BLaER1 (cell line): Measurements from ENCODE around the gene SLC43A1.
A peak's percentile ranks its signal among the peaks of the same experiment; 100 is the strongest.

Experiments used
- H3K27ac ChIP-seq: shearing (Covaris generic); formaldehyde crosslinking; 2 replicates; pipeline ENCODE4 v1.8.1; 2022
- H3K27me3 ChIP-seq: shearing (Covaris generic); formaldehyde crosslinking; 2 replicates; pipeline ENCODE4 v1.8.1; 2022
- H3K36me3 ChIP-seq: shearing (Covaris generic); formaldehyde crosslinking; 2 replicates; pipeline ENCODE4 v1.8.1; 2022
- H3K4me1 ChIP-seq: shearing (Covaris generic); formaldehyde crosslinking; 2 replicates; pipeline ENCODE4 v1.8.1; 2022
- H3K4me2 ChIP-seq: shearing (Covaris generic); formaldehyde crosslinking; 2 replicates; pipeline ENCODE4 v1.8.1; 2022
- H3K4me3 ChIP-seq: shearing (Covaris generic); formaldehyde crosslinking; 2 replicates; pipeline ENCODE4 v1.8.1; 2022
- H3K9ac ChIP-seq: shearing (Covaris generic); formaldehyde crosslinking; 2 replicates; pipeline ENCODE4 v1.8.1; 2022
- H3K9me3 ChIP-seq: shearing (Covaris generic); formaldehyde crosslinking; 2 replicates; pipeline ENCODE4 v1.8.1; 2022
- H4K20me1 ChIP-seq: shearing (Covaris generic); formaldehyde crosslinking; 2 replicates; pipeline ENCODE4 v1.8.1; 2022
- Cebpa-rat ChIP-seq: shearing (Covaris generic); IDR thresholded peaks from 2 replicates; pipeline ENCODE4 v1.8.1; 2022

SLC43A1 gene

GRCh38 chr11:57475671-57476046, 39.8 kb downstream of the SLC43A1 start:
- peaks cover 77% of the 10 kb centered on the region for H3K4me1 ChIP-seq
- H3K9me3 ChIP-seq, result no peaks in the 10 kb centered on the region
- peak overlapping the region; percentile 100 for H3K4me2 ChIP-seq
- TF ChIP-seq Cebpa-rat, result no peak
- peak overlapping the region; percentile 86 for H3K9ac ChIP-seq
- no peaks in the 10 kb centered on the region for H4K20me1 ChIP-seq
- peaks cover 9% of the 10 kb centered on the region; the same call in 1 of the 2 replicates for H3K27me3 ChIP-seq
- H3K4me3 ChIP-seq, result peak overlapping the region; percentile 69
- peak overlapping the region; percentile 91 for H3K27ac ChIP-seq
- peaks cover 15% of the 10 kb centered on the region for H3K36me3 ChIP-seq

GRCh38 chr11:57475191-57475590, 40.3 kb downstream of the SLC43A1 start:
- TF ChIP-seq Cebpa-rat, result no peak
- H3K4me1 ChIP-seq, result peaks cover 73% of the 10 kb centered on the region
- peaks cover 9% of the 10 kb centered on the region; the same call in 1 of the 2 replicates for H3K27me3 ChIP-seq
- H4K20me1 ChIP-seq, result no peaks in the 10 kb centered on the region
- H3K27ac ChIP-seq, result no peak overlapping the region
- H3K4me2 ChIP-seq, result peak overlapping the region; percentile 100
- H3K4me3 ChIP-seq, result no peak overlapping the region
- peaks cover 17% of the 10 kb centered on the region for H3K36me3 ChIP-seq
- H3K9me3 ChIP-seq, result no peaks in the 10 kb centered on the region
- H3K9ac ChIP-seq, result no peak overlapping the region

GRCh38 chr11:57474803-57475115, 40.7 kb downstream of the SLC43A1 start:
- Histone ChIP-seq H3K4me1 (peaks cover 70% of the 10 kb centered on the region), H4K20me1 (no peaks in the 10 kb centered on the region), H3K4me2 (peak overlapping the region; percentile 100), H3K4me3 (peak overlapping the region; percentile 51; the same call in 1 of the 2 replicates), H3K27me3 (peaks cover 9% of the 10 kb centered on the region; the same call in 1 of the 2 replicates), H3K9ac (peak overlapping the region; percentile 68; the same call in 1 of the 2 replicates), H3K36me3 (peaks cover 21% of the 10 kb centered on the region), H3K9me3 (no peaks in the 10 kb centered on the region), H3K27ac (peak overlapping the region; percentile 80)
- no peak for TF ChIP-seq Cebpa-rat

- Histone ChIP-seq H3K9ac (peak overlapping the region; percentile 68), H3K4me3 (peak overlapping the region; percentile 51), H3K4me2 (peak overlapping the region; percentile 100)
These were observed 41.3 kb downstream of the SLC43A1 start for GRCh38 chr11:57474017-57474802.

GRCh38 chr11:57473285-57473841, 42.1 kb downstream of the SLC43A1 start:
- Histone ChIP-seq H3K4me1 (peaks cover 57% of the 10 kb centered on the region), H3K4me3 (peak overlapping the region; percentile 51; the same call in 1 of the 2 replicates), H3K27ac (peak overlapping the region; percentile 80), H4K20me1 (no peaks in the 10 kb centered on the region), H3K4me2 (peak overlapping the region; percentile 100), H3K9ac (peak overlapping the region; percentile 68; the same call in 1 of the 2 replicates), H3K9me3 (no peaks in the 10 kb centered on the region), H3K36me3 (peaks cover 35% of the 10 kb centered on the region), H3K27me3 (peaks cover 9% of the 10 kb centered on the region; the same call in 1 of the 2 replicates)
- TF ChIP-seq Cebpa-rat, result no peak

More at GRCh38 chr11:57474017-57474802, 41.3 kb downstream of the SLC43A1 start:
- Histone ChIP-seq H3K4me1 (peaks cover 65% of the 10 kb centered on the region), H4K20me1 (no peaks in the 10 kb centered on the region), H3K27me3 (peaks cover 9% of the 10 kb centered on the region; the same call in 1 of the 2 replicates), H3K27ac (peak overlapping the region; percentile 80), H3K36me3 (peaks cover 26% of the 10 kb centered on the region), H3K9me3 (no peaks in the 10 kb centered on the region)
- TF ChIP-seq Cebpa-rat, result no peak

GRCh38 chr11:57471496-57471895, 44.0 kb downstream of the SLC43A1 start:
- Histone ChIP-seq H3K36me3 (peaks cover 44% of the 10 kb centered on the region), H3K4me2 (no peak overlapping the region), H3K4me3 (no peak overlapping the region), H3K9ac (no peak overlapping the region), H3K4me1 (peaks cover 53% of the 10 kb centered on the region), H3K27me3 (peaks cover 6% of the 10 kb centered on the region; the same call in 1 of the 2 replicates), H3K27ac (no peak overlapping the region), H3K9me3 (no peaks in the 10 kb centered on the region), H4K20me1 (no peaks in the 10 kb centered on the region)
- no peak for TF ChIP-seq Cebpa-rat

- no peak overlapping the region for H3K27ac ChIP-seq
- H3K36me3 ChIP-seq, result peaks cover 55% of the 10 kb centered on the region
- H3K9ac ChIP-seq, result no peak overlapping the region
- no peak overlapping the region for H3K4me3 ChIP-seq
- H4K20me1 ChIP-seq, result peaks cover 12% of the 10 kb centered on the region; the same call in 1 of the 2 replicates
- no peak overlapping the region for H3K4me2 ChIP-seq
- peaks cover 43% of the 10 kb centered on the region for H3K4me1 ChIP-seq
- H3K9me3 ChIP-seq, result no peaks in the 10 kb centered on the region
- TF ChIP-seq Cebpa-rat, result no peak
- no peaks in the 10 kb centered on the region for H3K27me3 ChIP-seq
These were observed 46.2 kb downstream of the SLC43A1 start for GRCh38 chr11:57469268-57469667.

GRCh38 chr11:57468276-57468675, 47.2 kb downstream of the SLC43A1 start:
- peaks cover 43% of the 10 kb centered on the region for H3K4me1 ChIP-seq
- peaks cover 22% of the 10 kb centered on the region; the same call in 1 of the 2 replicates for H4K20me1 ChIP-seq
- peaks cover 55% of the 10 kb centered on the region for H3K36me3 ChIP-seq
- no peak overlapping the region for H3K27ac ChIP-seq
- no peaks in the 10 kb centered on the region for H3K27me3 ChIP-seq
- no peak overlapping the region for H3K9ac ChIP-seq
- H3K4me3 ChIP-seq, result no peak overlapping the region
- TF ChIP-seq Cebpa-rat, result no peak
- H3K4me2 ChIP-seq, result no peak overlapping the region
- no peaks in the 10 kb centered on the region for H3K9me3 ChIP-seq

- Histone ChIP-seq H3K27ac (no peak overlapping the region), H3K4me1 (peaks cover 44% of the 10 kb centered on the region), H3K27me3 (no peaks in the 10 kb centered on the region), H3K9ac (no peak overlapping the region), H3K9me3 (no peaks in the 10 kb centered on the region), H3K4me3 (no peak overlapping the region), H3K4me2 (peak overlapping the region; percentile 7; the same call in 1 of the 2 replicates), H4K20me1 (peaks cover 25% of the 10 kb centered on the region; the same call in 1 of the 2 replicates), H3K36me3 (peaks cover 50% of the 10 kb centered on the region)
- no peak for TF ChIP-seq Cebpa-rat
These were observed 47.9 kb downstream of the SLC43A1 start for GRCh38 chr11:57467508-57468157.
